Activated T-cell treated with anti-CD3 and anti-CD28 coated beads for 4 hours (primary cell): ENCODE data around the gene TRIM37.
A peak's percentile ranks its signal among the peaks of the same experiment; 100 is the strongest.

Experiments used
- DNase-seq: peaks from one replicate; pipeline ENCODE4 v3.0.0-alpha.2; 2020

The TRIM37 gene

GRCh38 chr17:59030811-59031210 lies 75.9 kb downstream of the TRIM37 start:
- DNase-seq: no peak

- no peak for DNase-seq
Observed at GRCh38 chr17:59028328-59028727, 78.4 kb downstream of the TRIM37 start.

GRCh38 chr17:59027750-59028149 lies 78.9 kb downstream of the TRIM37 start:
- no peak for DNase-seq

DNA sequence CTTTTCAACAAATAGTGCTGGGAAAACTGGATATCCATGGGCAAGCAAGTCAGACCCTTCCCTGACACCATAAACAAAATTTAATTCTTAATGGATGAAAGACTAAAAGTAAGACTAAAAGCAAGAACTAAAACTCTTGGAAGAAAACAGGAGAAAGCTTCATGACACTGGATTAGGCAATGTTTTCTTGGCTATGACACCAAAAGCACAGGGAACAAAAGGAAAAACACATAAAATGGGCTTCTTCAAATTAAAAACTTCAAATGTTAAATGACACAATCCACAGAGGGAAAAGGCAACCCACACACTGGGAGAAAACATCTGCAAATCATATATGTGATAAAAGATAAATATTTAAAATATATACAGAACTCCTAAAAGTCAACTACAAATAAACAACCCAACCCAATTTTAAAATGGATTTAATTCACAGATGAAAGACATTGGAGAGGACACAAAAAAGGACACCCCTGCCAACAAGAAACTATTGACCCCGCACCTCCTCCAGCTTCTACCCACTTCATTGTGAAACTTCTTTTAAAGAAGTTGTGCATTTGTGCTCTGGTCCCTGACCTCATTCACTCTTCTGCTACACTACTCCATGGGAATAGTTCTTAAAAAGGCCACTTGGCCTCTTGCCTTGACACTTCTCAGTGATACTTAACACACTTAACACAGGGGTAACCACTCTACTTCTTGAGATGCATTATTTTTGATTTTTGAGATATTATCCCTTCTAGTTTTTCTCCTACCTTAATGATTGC lies 80.3 kb downstream of the TRIM37 start:
- DNase-seq: no peak

- no peak for DNase-seq
Observed at GRCh38 chr17:59024916-59025315, 81.8 kb downstream of the TRIM37 start.

- DNase-seq: no peak
Observed at GRCh38 chr17:59018019-59018418, 88.7 kb downstream of the TRIM37 start.

- no peak for DNase-seq
Observed at GRCh38 chr17:59011975-59012374, 94.7 kb downstream of the TRIM37 start.

DNA sequence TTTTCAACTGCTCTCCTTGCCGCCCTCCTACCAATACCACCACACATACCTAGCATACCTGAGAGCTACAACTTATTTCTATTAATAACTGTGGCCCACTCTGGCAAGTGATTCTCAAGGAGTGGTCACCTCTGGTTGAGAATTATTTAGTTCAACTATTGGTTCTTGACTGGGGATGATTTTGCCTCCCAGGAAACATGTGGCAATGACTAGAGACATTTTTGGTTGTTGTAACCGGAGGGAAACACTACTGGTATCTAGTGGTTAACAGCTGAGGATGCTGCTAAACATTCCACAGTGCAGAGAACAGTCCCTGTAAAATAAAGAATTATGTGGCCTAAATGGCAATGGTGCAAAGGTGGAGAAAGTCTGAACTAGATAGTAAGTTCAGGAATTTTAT lies 96.7 kb downstream of the TRIM37 start:
- DNase-seq: no peak

- DNase-seq: no peak
Observed at GRCh38 chr17:59008737-59009136, 97.9 kb downstream of the TRIM37 start.

- DNase-seq: no peak
Observed at GRCh38 chr17:59007995-59008394, 98.7 kb downstream of the TRIM37 start.

DNA sequence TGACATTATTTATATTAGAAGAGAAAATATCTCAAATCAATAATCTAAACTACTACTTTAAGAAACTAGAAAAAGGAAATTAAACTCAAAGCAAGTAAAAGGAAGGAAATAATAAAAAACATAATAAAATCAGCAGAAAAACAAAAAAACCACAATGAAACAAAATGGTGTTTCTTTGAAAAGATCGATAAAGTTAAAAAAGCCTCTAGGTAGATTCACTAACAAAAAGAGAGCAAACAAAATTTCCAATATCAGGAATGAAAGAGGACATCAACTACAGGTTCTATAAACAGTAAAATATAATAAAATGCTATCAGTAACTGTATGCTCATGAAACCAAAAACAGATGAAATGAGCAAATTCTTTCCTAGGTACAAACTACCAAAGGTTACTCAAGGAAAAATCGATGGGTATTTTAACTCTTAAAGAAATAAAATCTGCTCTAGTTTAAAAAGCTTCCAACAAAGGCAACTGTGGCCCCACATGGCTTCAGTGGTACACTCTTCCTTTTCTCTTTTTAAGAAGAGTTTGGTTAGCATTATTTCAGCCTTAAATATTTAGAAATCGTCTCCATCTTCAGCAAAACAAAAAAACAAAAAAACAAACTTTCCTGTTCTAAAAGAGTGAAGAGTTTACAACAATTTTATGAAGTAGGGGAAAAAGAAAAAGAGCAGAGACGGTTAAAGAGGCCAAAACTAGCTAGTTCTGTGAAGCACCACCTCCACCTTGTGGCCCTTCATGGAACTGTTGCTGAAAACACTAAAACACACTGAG lies 102.2 kb downstream of the TRIM37 start:
- peak; percentile 70 for DNase-seq

DNA sequence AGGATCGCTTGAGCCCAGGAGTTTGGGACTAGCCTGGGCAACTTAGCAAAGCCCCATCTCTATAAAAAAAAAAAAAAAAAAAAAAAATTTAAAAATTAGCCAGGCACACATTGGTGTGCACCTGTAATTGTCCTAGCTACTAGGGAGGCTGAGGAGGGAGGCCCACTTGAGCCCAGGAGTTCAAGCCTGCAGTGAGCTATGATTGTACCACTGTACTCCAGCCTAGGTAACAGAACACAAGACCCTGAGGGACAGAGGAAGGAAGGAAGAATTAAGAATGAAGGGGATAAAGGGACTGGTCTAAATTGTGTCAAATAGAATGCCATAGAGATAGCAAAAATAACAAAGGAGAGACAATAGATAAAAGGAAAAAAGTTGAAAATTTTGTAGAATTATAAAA lies 102.8 kb downstream of the TRIM37 start:
- no peak for DNase-seq

- DNase-seq: no peak
Observed at GRCh38 chr17:59002848-59003247, 103.8 kb downstream of the TRIM37 start.

- DNase-seq: no peak
Observed at GRCh38 chr17:59002126-59002525, 104.6 kb downstream of the TRIM37 start.

DNA sequence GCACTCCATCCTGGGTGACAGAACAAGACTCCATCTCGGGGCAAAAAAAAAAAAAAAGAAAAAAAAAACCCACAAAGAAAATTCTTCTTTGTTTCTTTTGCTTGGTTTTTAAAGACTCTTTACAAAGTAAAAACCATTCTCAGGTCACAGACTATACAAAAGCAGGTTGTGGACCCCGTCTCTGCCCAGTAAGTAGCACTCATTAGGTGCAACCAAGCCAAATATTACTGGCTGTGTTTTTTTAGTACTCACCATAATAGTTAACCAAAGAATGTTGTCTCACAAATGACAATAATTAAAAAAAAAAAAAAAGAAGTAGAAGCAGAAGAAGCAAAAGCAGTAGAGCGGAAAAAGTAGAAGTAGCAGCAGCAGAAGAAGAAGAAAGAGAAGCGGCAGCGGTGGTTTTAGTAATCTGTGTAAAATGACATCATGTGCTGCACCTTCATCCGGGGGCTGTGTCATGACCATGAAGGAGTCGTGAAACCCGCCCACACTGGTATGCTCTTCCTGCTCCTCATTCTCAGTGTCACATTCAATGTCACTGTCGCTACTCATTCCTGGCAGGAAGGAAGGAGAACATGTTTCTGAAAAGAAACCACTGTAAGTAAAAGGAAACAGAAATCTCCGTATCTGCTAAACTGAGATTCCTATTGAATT lies 105.4 kb downstream of the TRIM37 start:
- DNase-seq: peak; percentile 63

DNA sequence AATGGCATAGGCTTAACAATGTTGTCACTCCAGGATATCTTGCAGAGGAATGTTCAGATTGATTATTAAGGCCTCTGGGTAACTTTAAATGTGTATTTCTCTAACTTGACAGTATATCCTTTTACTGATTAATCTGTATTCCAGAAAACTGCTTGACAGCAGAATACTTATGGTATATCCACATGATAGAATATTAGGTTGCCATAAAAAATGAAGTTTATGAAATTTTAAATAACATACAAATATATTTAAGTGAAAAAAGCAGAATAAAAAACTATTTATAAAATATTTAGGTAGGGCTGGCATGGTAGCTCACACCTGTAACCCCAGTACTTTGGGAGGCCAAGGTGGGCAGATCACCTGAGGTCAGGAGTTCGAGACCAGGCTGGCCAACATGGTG lies 106.7 kb downstream of the TRIM37 start:
- no peak for DNase-seq

DNA sequence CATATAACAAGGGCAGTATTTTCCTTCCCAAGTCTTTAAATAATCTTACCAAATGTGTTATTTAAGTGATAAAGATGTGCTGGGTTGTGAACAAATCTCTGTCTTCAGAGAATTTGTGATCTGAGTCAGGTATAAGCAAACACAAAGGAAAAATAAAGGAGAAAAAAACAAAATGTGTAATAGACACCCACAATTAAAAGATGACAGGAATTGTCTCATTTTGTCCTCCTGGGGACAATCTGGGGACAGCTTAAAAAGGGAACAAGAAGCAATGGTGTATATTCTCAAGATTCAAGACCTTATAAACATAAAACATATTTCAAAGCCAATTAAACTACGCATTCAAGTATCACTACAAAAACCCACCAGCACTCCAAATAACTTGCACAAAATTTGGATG lies 107.2 kb downstream of the TRIM37 start:
- no peak for DNase-seq

DNA sequence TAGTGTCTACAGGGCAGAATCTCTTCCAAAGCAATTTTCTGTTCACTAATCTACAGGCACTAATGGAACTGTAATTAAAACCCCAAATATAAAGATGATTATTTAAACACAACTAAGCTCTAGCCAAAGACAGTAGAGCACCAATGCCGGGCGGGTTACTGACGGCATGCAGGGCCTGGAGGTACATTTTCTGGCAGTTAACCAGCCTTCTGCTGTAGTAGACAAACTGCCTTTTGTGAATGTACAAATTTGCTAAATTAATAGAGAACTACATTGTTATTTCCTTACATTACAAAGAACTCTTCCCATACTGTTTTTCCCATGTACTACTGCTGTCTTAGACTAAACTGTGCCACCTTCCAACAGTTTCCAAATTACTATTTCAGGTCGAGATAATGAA lies 107.8 kb downstream of the TRIM37 start:
- no peak for DNase-seq

DNA sequence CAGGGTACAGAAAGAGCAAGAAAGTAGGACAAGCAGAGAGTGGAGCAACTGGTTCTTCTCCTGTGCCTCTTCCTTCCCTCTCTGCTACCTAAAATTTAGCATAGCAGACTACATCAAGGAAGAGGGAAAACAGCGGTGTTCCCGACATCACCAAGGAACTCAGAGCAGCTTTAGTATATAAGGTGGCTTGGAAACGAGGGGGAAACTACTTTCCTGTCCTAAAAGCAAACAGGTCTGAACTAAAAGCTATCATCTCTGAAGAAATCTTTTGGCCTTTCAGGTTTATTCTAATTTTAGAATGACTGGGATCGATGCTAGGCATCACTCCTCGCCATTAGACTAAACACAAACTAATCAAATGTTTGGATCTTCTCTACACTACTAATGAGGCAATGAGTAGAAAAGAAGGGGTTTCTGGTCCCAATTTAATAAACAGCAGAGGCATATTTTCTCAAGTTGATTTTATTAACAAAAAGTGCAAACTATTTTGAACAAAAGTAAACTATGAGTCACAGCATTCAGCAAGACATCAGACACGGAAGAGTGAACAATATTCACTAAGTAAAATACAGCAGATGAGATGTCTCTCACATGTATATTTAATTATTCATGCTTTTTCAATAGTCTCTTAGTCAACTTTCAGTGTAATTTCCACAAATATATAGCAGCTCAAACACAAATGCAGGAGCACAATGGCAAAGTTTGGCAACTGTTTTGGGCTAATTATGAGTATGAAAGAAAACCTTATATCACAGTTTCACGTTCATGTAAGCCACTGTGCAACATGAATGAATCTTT lies 108.7 kb downstream of the TRIM37 start:
- DNase-seq: no peak

- DNase-seq: no peak
Observed at GRCh38 chr17:58996968-58997367, 109.7 kb downstream of the TRIM37 start.

- no peak for DNase-seq
Observed at GRCh38 chr17:58995247-58995940, 111.3 kb downstream of the TRIM37 start.

- DNase-seq: no peak
Observed at GRCh38 chr17:58993311-58993710, 113.4 kb downstream of the TRIM37 start.
